NB4 (cell line): ENCODE data around the gene TRAPPC6A.

Source experiments
- DNase-seq: peaks from one replicate; pipeline ENCODE4 v3.0.0; 2010; ENCODE audit warnings: low read depth
- H3K4me3 ChIP-seq: one replicate; pipeline ENCODE4 v1.5.1; 2011; ENCODE audit warnings: mild to moderate bottlenecking, low read depth, low read length, moderate library complexity
- MYC ChIP-seq: IDR thresholded peaks from 2 replicates; pipeline ENCODE4 v1.6.1; 2011; ENCODE audit warnings: low read depth, low read length
- POLR2A ChIP-seq: IDR thresholded peaks from 2 replicates; pipeline ENCODE4 v1.6.1; 2011; ENCODE audit warnings: mild to moderate bottlenecking; ENCODE audit not compliant: insufficient read length; ENCODE audit errors: extremely low read depth
- TF ChIP-seq, protein P1 (sequence below): IDR thresholded peaks from 2 replicates; pipeline ENCODE4 v1.6.1; 2011; ENCODE audit warnings: low read depth, low read length
- TF ChIP-seq, protein P2 (sequence below): IDR thresholded peaks from one replicate; pipeline ENCODE4 v1.5.1; 2012; ENCODE audit warnings: low read depth, low read length

Gene TRAPPC6A

DNA sequence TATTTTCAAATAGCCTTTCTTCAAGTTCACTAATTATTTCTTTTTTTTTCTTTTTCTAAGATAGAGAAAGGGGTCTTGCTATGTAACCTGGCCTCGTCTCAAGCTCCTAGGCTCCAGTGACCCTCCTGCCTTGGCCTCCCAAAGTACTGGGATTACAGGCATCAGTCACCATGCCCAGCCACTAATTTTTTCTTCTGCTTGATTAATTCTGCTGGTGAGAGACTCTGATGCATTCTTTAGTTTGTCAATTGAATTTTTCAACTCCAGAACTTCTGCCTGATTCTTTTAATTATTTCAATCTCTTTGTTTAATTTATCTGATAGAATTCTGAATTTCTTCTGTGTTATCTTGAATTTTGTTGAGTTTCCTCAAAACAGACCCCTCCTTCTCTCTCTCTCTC is 11.9 kb upstream of the TRAPPC6A start:
- no peak overlapping the region for H3K4me3 ChIP-seq
- no peak for TF ChIP-seq POLR2A
- no peak for TF ChIP-seq MYC
- TF ChIP-seq, protein P1, sequence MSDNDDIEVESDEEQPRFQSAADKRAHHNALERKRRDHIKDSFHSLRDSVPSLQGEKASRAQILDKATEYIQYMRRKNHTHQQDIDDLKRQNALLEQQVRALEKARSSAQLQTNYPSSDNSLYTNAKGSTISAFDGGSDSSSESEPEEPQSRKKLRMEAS: no peak
- TF ChIP-seq, protein P2, sequence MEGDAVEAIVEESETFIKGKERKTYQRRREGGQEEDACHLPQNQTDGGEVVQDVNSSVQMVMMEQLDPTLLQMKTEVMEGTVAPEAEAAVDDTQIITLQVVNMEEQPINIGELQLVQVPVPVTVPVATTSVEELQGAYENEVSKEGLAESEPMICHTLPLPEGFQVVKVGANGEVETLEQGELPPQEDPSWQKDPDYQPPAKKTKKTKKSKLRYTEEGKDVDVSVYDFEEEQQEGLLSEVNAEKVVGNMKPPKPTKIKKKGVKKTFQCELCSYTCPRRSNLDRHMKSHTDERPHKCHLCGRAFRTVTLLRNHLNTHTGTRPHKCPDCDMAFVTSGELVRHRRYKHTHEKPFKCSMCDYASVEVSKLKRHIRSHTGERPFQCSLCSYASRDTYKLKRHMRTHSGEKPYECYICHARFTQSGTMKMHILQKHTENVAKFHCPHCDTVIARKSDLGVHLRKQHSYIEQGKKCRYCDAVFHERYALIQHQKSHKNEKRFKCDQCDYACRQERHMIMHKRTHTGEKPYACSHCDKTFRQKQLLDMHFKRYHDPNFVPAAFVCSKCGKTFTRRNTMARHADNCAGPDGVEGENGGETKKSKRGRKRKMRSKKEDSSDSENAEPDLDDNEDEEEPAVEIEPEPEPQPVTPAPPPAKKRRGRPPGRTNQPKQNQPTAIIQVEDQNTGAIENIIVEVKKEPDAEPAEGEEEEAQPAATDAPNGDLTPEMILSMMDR: no peak
- no peak for DNase-seq

DNA sequence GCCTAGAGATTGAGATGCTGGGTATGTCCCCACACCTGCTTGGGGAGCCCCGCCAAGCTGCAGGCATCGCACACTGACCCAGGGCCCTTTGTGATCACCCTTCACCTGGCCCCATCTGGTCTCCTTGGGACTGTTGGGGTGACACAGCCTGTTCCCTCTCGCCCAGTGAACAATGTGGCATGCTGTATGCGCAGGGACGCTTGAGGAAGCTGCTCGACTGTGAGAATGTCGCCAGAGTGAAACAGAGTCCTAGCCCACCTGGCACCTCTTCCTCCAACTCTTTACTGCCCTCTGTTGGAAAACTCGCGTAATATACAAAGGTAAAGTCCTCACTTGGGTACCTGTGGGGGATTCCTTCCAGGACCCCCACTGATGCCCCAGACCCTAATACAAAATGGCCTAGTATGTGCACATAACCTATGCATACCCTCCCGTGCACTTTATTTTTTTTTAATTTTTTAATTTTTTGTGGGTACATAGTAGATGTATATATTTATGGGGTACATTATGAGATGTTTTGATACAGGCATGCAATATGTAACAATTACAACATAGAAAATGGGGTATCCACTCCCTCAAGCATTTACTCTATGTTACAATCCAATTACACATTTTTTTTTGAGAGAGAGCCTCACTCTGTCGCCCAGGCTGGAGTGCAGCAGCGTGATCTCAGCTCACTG is 9.5 kb upstream of the TRAPPC6A start:
- no peak overlapping the region for H3K4me3 ChIP-seq
- peak; percentile 48 for DNase-seq
- TF ChIP-seq, protein P1: no peak
- TF ChIP-seq, protein P2: peak; percentile 27

DNA sequence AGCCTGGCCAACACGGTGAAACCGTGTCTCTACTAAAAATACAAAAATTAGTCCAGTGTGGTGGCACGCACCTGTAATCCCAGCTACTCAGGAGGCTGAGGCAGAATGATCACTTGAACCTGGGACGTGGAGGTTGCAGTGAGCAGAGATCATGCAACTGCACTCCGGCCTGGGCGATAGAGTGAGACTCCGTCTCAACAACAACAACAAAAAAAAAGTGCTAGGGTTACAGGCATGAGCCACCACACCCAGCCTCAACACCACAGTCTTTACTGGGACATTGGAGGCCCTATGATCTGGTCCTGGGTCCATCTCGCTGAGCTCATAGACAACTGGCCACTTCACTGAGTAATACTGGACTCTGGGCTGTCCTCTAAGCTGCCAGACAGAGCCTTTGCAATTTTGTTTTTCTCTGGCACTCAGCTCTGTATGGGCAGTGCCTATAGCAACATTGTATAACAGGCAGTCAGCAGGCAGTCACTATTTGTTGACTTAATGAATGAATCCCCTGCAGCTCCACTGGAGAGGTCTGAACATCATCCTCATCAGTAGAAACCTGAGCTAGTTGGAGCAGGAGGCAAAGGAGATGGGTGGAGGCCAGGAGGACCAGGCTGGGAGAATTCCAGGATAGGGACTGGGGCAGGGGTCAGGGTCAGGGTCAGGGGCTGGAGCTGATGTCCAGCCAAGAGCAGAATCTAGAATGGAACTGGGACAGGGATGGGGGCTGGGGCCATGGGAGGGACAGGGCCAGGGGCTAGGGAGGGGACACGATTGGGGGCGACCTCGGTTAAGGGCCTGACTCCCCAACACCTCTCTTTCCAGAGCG is 8.7 kb upstream of the TRAPPC6A start:
- H3K4me3 ChIP-seq: no peak overlapping the region
- TF ChIP-seq MYC (no peak), POLR2A (no peak)
- TF ChIP-seq, protein P2: no peak
- no peak for DNase-seq

DNA sequence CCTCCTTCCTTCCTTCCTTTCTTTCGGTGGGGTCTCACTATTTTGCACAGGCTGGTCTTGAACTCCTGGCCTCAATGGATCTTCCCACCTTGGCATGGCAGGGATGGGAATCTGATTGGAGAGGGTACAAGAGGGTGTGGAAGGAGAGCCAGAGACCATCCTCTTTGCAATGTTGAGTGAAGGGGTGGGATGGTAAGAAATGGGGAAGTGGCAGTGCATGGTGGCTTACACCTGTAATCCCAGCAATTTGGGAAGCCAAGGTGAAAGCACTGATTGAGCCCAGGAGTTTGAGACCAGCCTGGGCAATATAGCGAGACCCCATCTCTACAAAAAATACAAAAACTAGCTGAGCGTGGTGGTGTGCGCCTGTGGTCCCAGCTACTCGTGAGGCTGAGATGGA is 6.1 kb upstream of the TRAPPC6A start:
- no peak for DNase-seq
- no peak overlapping the region for H3K4me3 ChIP-seq
- TF ChIP-seq MYC: no peak
- TF ChIP-seq, protein P2: no peak
- no peak for TF ChIP-seq POLR2A
- TF ChIP-seq, protein P1: no peak

DNA sequence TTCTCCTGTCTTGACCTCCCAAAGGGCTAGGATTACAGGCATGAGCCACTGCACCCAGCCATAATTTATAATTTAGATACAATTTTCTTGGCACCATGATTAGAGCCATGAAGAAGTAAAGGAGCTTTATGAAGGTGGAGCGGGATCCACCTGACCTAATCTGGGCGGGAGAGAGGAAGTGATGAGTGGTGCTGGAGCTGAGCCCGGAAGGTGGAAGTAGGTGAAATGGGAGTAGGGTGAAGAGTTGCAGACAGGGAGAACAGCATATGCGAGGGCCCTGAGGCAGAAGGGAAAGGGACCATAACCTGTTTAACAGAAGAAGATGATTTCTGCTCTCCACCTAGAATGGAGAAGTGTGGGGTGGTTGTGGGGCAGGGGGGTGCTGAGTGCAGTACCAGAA is 4.7 kb upstream of the TRAPPC6A start:
- DNase-seq: no peak
- H3K4me3 ChIP-seq: no peak overlapping the region
- TF ChIP-seq, protein P2: no peak
- TF ChIP-seq, protein P1: no peak
- TF ChIP-seq MYC (no peak), POLR2A (no peak)

DNA sequence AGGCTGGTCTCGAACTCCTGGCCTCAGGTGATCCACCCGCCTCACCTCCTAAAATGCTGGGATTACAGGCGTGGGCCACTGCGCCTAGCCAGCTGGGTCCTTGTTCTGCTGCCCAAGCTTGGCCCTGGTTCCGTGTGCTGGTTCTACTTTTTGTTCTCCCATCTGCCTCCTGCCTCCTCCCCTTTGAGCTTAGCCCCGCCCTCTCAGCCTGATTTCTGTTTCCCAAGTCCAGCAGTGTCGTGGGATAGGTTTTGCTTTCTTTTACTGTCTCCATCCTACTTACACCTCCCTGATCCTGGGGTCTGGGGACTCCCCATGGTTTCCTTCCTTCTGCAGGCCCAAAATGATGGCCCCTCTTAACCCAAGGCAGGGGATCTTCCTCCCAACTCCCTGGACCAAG is 2.9 kb upstream of the TRAPPC6A start:
- no peak overlapping the region for H3K4me3 ChIP-seq
- TF ChIP-seq, protein P2: no peak
- no peak for TF ChIP-seq MYC
- no peak for TF ChIP-seq POLR2A
- TF ChIP-seq, protein P1: no peak
- no peak for DNase-seq
